Amygdala (tissue), 56 donors: ENCODE data around the gene ABCC4.

Experiments
- DNase-seq, 56 donors: peaks; one replicate each; lab custom pipeline; 2025; lab: John Stamatoyannopoulos, UW

Gene ABCC4

GRCh38 chr13:95128045-95128643, 173.1 kb downstream of the ABCC4 start:
- no peak for DNase-seq

- DNase-seq = no peak
These were observed 176.3 kb downstream of the ABCC4 start for GRCh38 chr13:95124959-95125358.

DNA sequence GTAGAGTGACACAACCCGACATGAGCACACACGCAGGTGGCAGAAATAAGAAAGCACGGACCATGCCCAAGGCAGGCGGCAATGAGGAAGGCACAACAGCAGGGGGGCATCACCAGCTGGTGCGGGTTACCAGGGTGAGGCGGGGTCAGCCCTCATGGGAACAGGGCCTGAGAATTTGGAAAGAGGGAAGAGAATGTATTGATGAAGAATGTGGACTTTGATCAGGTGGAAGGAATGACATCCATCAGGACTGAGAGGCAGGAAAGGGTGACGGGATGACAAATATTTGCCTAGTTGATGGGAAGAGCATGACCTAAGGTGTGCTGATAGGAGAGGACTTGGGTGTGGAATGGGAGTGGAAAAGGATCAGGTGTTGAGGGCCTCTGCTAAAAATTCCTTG, 177.5 kb downstream of the ABCC4 start:
- DNase-seq = no peak

- DNase-seq = no peak
These were observed 179.2 kb downstream of the ABCC4 start for GRCh38 chr13:95122063-95122462.

DNA sequence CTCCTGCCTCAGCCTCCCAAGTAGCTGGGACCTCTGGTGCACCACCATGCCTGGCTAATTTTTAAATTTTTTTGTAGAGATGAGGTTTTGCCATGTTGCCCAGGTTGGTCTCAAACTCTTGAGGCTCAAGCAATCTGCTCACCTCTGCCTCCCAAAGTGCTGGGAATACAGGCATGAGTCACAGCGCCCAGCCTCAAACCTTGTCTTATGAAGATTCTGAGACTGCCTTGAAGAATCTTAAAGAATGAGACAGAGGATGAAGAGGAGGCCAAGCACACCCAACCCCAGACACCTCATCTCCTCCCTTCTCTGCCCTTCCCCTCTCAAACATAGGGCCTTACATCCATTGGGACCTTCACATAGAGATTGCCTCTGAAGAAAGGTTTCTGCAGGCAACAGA, 179.7 kb downstream of the ABCC4 start:
- DNase-seq = no peak

DNA sequence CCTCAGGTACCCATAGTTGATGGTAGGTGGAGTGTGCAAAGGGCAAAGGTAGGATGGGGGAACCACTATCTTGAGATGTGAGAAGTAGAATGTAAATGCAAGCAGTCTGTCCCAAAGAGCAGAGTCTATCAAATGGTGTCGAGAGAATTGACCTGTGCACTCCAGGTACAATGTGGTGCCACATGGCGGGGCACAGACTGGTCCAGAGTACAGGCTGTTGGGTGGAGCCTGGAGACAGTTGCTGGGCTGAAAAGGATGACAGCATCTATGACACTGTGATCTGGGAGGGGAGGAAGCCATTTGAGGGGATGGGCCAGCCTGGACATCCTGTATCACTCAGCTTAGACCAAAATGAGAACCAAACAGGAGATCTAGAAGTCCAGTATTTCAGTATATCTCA, 180.6 kb downstream of the ABCC4 start:
- DNase-seq = no peak

DNA sequence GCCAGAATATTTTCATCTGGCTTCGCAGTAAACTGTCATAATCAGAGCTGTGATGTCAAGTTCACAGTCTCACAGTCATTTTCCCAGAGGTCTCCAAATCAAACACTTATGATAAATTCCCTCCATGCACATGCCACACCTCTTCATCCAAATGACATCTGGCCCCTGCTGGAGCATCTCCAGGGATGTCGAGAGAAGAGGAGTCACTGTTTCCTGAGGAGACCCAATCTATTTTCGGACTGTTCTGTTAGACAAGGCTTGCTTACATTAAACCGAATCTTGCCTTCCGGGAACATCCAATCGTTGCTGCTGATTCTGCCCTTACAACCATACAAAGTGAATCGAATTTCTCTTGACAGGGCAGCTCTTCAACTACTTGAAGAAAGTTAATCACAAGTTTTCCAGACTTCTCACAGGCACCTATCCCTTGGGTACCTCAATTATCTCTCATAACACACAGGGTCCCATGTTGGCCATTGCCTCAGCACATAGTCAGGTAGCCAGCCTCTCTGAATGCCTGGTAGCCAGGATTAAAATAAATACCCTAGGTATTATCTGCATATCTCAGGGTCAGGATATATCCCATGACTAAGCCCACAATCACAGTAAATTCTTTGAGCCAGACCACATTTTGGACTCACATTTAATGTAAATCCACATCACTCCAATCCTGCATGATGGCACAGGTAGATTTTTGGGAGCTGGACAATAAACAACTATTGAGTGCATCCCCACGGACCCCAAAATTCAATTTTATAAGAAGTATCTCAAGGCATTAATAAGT, 182.5 kb downstream of the ABCC4 start:
- DNase-seq = no peak

GRCh38 chr13:95117092-95117491, 184.2 kb downstream of the ABCC4 start:
- DNase-seq = no peak

DNA sequence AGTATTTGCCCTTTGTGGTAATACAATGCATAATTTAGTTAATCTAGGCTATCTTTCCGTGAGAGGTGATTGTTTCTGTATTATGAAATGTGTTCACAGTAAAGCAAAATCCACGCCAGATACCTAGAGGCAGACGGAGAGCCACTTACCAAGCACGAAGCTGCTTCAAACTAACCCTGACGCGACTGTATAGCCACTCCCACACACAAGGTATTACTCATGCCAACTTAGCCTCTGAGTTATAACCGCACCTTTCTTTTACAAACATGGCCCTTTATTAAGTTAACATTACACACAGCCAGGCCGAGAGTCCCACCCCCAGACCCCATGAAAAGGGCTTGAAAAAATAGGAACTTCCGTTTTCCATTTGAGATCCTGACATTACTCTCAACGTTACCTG, 185.7 kb downstream of the ABCC4 start:
- DNase-seq = no peak

- no peak for DNase-seq
These were observed 187.7 kb downstream of the ABCC4 start for GRCh38 chr13:95113601-95114000.

GRCh38 chr13:95112883-95113282, 188.4 kb downstream of the ABCC4 start:
- no peak for DNase-seq

DNA sequence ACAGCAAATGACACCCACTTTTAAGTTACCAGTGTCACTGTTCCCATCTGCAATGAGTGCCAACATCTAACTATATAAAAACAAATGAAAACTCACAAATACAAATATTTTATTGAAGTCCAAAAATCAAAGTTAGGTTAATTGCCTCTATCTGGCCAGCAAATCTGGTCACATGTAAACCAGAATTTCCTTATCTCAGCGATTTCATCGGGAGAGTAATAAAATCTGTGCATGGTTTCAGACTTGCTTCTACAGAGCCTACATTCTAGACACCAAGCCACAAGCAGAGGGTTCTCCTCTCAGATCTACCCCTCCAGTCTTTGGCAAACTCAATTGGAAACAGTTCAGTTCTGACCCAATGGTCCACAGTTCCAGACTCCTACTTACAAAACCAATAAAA, 189.6 kb downstream of the ABCC4 start:
- DNase-seq = no peak

GRCh38 chr13:95106562-95106961, 194.7 kb downstream of the ABCC4 start:
- DNase-seq = no peak

DNA sequence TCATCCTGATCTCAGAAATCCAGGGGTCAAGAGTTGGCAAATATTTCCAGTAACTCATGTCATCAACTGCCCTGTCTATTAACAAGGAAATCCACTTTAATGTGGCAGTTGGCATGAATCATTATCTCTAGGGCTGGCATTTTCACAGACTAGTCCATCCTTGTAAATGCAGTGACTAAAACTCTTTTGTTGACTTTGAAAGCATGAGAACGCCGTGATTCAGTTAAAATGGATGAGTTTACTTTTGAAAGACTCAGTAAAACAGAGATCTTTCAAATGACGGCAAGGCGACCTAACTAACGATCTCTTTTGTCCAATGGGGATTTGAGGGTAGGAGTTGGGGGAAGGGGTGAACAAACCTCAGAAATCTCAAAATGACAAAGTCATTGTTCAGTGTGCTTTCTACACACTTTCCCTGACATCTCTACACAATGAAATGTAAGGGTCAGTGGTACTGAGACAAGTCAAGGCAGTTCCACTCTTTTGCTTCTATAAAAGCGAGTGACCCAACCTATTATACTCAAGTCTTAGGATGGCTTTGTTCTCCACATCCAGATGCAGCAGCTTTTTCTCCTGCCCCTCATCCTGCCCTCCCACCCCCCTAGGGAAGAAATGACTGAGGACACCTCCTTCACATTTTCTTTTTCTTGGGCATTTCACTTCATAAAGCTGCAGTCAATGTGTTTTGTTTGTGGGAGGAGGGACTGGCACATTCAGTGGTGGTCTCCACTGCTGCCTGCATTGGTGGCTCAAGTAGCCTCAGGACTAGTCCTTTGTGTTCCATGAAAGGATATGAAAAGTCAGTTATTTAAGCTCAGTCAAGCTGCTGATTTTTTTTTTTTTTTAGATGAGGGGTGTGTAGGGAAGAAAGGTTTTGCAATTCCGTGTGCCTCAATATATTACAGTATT, 200.5 kb downstream of the ABCC4 start:
- no peak for DNase-seq

DNA sequence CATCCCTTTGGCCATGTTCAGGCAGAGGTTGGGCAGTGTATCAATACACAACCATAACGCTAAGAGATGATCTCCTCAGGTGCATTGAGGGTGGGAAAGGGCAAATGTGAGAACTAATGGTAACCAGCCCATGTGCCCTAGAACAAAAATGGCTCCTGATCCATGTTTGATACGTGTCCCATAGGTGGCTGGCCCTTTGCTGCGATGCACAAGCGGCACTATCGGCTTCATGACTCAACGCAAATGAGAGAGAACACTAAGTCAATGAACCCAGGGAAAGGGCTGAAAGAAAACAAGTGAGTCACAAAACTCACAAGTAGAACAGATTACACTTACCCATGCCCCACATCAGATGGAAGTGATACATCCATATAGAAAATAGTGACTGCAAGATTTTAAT, 201.7 kb downstream of the ABCC4 start:
- no peak for DNase-seq

- no peak for DNase-seq
These were observed 202.3 kb downstream of the ABCC4 start for GRCh38 chr13:95098916-95099315.

DNA sequence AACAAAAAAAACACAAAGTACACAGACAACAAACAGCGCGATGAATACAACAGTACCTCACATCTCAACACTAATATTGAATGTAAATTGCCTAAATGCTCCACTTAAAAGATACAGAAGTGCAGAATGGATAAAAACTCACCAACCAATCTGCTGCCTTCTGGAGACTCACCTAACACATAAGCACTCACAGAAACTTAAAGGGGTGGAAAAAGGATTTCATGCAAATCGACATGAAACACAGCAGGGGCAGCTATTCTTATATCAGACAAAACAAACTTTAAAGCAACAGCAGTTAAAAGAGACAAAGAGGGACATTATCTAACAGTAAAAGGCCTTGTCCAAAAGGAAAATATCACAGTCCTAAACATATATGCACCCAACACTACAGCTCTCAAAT, 209.5 kb downstream of the ABCC4 start:
- no peak for DNase-seq

DNA sequence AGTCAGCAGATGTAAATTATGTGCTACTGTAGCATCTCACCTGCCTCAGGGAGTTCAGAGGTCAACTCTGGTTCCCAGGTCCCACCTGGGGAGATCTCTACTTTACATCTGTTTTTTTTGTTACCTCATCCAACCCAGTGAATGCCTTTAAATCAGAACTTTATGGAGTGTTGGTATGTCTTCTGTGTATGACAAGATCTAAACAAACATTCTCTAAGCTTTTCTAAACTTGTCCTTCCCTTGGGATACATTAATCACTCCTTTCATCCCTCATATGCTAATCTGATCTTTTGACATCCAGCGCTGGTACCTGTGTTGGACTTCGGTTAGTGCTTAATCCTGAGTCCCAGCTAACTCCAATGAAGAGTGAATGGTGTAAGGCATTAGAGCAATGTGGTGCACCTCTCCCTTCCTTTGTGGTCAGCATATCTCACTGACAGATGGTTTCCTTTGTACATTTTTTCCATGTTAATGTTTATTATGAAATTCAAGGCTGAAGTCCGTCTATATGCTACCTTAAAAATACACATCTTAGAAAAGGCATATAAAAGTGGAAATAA, 213.4 kb downstream of the ABCC4 start:
- DNase-seq = no peak

GRCh38 chr13:95086761-95087160, 214.5 kb downstream of the ABCC4 start:
- DNase-seq = no peak

DNA sequence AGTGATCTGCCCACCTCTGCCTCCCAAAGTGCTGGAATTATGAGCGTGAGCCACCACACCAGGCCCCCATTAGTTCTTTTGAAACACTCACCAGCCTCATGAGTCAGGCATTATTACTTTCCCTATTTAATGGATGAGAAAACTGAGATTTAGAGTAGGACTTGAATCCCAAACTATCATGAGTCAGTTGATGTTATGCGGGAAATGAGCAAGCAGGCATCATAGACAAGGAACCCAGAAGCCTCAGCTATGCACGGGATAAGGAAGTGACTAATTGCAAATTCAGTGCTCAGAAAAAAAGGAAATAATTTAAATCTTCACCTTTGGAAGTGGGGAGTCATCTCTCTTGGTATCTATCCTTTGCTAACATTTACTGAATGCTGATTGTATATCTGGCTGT, 217.5 kb downstream of the ABCC4 start:
- DNase-seq = no peak

GRCh38 chr13:95083066-95083465, 218.2 kb downstream of the ABCC4 start:
- no peak for DNase-seq
